Gastroesophageal sphincter (tissue), 4 donors: ENCODE data around the gene ARHGAP11B.
"Not testable (repeated sequence)": the region's sequence is repeated elsewhere in the genome, so short reads cannot be mapped to it uniquely, and the experiment has no call there.

Experiments used
- ATAC-seq: fragments of 150-250 bp; one replicate; pipeline ENCODE4 v1.9.1; 2016; ENCODE audit warnings: mild to moderate bottlenecking, moderate library complexity
- H3K27ac ChIP-seq, 4 donors: fragments of 200-600 bp; sonication (generic) in 3 of 4; 1 replicate in 3 of 4; 2 replicates in 1 of 4; pipeline ENCODE4 v1.5.1; 2016 to 2019
- H3K27me3 ChIP-seq: fragments of 200-600 bp; sonication (generic); one replicate; pipeline ENCODE4 v1.5.1; 2019
- H3K36me3 ChIP-seq, 2 donors: fragments of 200-600 bp; sonication (generic); one replicate each; pipeline ENCODE4 v1.5.1; 2019; ENCODE audit warnings: control low read depth in 1 of 2
- H3K4me1 ChIP-seq, 3 donors: fragments of 200-600 bp; sonication (generic); 1 replicate in 2 of 3; 2 replicates in 1 of 3; pipeline ENCODE4 v1.5.1; 2016 to 2019; ENCODE audit warnings: control low read depth in 2 of 3
- H3K4me3 ChIP-seq, 2 donors: fragments of 200-600 bp; sonication (generic); one replicate each; pipeline ENCODE4 v1.5.1; 2019; ENCODE audit warnings: mild to moderate bottlenecking in 1 of 2, moderate library complexity in 1 of 2
- H3K9me3 ChIP-seq, 3 donors: fragments of 200-600 bp; sonication (generic); one replicate each; pipeline ENCODE4 v1.5.1; 2017 to 2019; ENCODE audit warnings: control low read depth in 2 of 3
- POLR2AphosphoS5 ChIP-seq: sonication (generic); formaldehyde crosslinking; IDR thresholded peaks from one replicate; pipeline ENCODE4 v1.6.1; 2017; ENCODE audit warnings: antibody characterized with exemption
- WGBS, 2 donors: methylation state at CpG; one replicate each; pipeline ENCODE4 v1.1.5; 2018; ENCODE audit warnings: low coverage in 1 of 2; 5-methylcytosine and 5-hydroxymethylcytosine counted together
- TF ChIP-seq, protein P1 (sequence below), 4 experiments: fragments of 200-600 bp in 2 of 4; fragments of 450-650 bp in 2 of 4; sonication (generic) in 1 of 4; IDR thresholded peaks; one replicate each; pipeline ENCODE4 v1.5.1; 2017 to 2019; ENCODE audit warnings: antibody characterized with exemption in 4 of 4, mild to moderate bottlenecking in 2 of 4, moderate library complexity in 2 of 4

Gene ARHGAP11B

DNA sequence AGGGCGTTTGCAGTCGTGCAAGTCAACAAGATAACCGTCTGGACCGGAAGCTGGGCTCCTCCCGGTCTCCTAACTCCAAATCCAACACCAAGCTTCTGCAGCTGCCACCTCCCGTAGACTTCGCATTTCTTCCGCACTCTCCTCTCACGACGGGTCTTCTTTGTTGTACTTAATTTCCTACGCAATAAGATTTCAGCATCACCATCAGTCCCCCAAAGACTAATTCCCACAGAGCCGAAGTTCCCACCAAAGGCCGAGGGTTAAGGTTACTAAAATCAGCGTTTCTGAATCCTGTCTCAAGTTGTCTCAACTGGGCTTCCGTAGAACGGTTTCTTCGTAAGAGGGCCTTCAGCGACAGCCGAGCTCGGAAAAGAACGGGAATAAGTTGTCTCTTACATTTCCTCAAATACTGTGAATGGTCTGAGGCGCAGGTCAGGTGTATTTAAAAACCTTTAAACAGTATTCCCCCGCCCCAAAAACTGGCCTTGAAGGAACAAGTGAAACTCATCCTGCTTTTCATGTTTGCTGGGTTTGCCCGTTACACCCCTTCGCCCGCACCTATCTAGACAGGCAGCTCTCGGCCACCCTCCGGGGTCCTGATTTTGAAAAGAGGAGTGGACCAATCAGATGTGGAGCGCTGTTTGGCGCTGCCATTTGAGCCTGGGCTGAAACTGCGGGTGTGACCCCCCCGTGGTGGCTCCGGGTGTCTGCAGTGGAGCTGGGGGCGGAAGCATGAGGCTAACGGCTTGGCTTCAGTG is at the start of gene ARHGAP11B:
Gene ARHGAP11B (plus strand): TSS at position 693 of the 758 bp plus-strand sequence.
- peak; percentile 78 for TF ChIP-seq POLR2AphosphoS5
- peaks cover 0 to 22% (median 0%) of the 10 kb centered on the region in 3 donors for H3K4me1 ChIP-seq
- WGBS, 2 donors: 0% methylated on average over 5 to 11 of the region's 35 CpGs

DNA sequence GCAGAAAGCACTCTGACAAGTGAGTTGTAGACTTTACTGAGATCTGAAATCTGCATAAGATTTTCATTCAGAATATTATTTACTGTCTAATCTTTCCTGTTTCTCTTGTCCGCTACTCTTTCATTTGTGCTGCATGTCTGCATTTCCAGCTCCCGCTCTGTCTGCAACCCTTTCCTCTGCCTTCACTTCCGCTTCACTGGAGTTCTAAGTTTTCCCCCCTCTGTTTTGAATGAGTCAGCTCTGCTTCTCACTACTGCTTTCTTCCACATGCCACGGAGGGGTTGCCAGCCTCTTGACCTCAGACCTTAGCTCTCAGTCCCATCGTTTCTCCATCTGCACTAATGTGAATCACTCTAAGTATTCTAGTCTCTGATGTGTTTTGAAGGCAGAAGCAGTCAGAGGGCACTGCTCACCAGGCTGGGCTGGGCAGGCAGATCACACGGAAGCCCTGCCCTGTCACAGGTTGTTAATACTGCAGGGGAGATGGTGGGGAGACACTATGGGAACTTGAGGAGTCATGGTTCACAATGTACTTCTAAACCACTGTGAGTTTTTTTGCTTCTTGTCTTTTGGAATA is 46.4 kb upstream of the ARHGAP11B start:
- not testable (repeated sequence) for H3K9me3 ChIP-seq, ATAC-seq, H3K27me3 ChIP-seq, H3K4me1 ChIP-seq, H3K36me3 ChIP-seq, H3K27ac ChIP-seq, H3K4me3 ChIP-seq
- whole genome bisulfite sequencing, 2 donors: no CpG with 5 or more reads among the region's 6 CpGs

More for the DNA sequence above, at the start of gene ARHGAP11B:
- not testable (repeated sequence) for H3K27me3 ChIP-seq, H3K36me3 ChIP-seq, H3K9me3 ChIP-seq
- Histone ChIP-seq H3K4me3 (peak within 1 kb of the TSS; percentile 57 to 81), H3K27ac (peak within 1 kb of the TSS; percentile 81 to 91 (median 88))
- peak; percentile 98 for ATAC-seq

DNA sequence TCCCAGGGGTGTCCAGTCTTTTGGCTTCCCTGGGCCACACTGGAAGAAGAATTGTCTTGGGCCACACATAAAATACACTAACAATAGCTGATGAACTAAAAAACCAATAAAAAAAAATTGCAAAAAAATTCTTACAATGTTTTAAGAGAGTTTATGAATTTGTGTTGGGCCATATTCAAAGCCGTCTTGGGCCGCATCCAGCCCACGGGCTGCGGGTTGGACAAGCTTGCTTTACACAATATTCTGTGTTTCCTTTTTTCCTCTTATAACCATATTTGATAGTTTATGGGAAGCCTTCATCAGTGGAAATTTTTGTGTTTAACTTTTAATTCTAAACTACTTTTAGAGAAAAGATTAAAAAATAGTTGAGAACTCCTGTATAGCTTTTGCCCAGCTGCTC is 45.2 kb upstream of the ARHGAP11B start:
- H3K9me3 ChIP-seq, H3K27ac ChIP-seq, ATAC-seq, H3K4me3 ChIP-seq, H3K27me3 ChIP-seq, H3K4me1 ChIP-seq, H3K36me3 ChIP-seq: not testable (repeated sequence)
- WGBS, 2 donors: no CpG with 5 or more reads among the region's 4 CpGs

DNA sequence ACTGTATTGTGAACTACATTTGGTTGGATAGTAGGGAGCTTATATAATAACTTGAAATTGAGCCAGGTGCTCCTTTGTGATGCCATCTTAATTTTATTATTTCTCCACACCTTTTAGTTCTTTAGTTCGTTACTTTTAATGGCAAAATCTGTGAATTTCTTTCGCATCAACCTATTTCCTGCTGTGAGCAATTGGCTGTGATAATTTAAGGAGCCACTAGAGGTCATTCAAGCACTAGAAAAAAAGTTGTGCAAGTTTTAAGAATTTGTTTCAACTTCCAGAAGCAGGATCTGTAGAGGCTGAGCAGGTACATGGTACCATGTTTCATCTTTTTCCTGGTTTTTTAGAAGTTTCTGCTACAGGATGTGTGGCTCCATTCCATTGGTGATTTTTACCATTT is 27.0 kb upstream of the ARHGAP11B start:
- not testable (repeated sequence) for H3K4me3 ChIP-seq, H3K36me3 ChIP-seq, H3K27ac ChIP-seq, ATAC-seq, H3K9me3 ChIP-seq, H3K4me1 ChIP-seq, H3K27me3 ChIP-seq
- TF ChIP-seq, protein P1, sequence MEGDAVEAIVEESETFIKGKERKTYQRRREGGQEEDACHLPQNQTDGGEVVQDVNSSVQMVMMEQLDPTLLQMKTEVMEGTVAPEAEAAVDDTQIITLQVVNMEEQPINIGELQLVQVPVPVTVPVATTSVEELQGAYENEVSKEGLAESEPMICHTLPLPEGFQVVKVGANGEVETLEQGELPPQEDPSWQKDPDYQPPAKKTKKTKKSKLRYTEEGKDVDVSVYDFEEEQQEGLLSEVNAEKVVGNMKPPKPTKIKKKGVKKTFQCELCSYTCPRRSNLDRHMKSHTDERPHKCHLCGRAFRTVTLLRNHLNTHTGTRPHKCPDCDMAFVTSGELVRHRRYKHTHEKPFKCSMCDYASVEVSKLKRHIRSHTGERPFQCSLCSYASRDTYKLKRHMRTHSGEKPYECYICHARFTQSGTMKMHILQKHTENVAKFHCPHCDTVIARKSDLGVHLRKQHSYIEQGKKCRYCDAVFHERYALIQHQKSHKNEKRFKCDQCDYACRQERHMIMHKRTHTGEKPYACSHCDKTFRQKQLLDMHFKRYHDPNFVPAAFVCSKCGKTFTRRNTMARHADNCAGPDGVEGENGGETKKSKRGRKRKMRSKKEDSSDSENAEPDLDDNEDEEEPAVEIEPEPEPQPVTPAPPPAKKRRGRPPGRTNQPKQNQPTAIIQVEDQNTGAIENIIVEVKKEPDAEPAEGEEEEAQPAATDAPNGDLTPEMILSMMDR (IDR thresholded peaks at IDR 0.05): peak in 3 of 4 experiments; percentile 7 to 34 (median 34)
- WGBS, 2 donors: no CpG with 5 or more reads among the region's 2 CpGs

DNA sequence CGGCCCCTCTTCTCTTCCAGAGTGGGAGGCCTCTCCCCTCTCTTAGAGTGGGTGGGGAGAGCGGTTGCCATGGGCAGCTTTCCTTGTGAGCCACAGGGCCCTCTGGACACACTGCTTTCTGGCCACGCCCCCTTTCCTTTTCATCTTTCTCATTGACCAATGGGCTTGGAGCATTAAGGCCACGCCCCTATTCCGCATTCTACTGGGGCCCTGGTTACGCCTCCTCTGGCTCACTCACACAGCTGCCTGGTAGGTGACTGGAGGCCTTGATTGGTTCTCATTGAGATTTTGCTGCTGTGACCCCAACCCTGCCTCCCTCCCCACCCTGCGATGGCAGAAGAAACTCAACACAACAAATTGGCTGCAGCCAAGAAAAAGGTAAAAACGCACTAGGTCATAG is 22.1 kb upstream of the ARHGAP11B start, which contains the start of gene GOLGA8H:
Gene GOLGA8H (plus strand): TSS at position 233 of the 400 bp plus-strand sequence. CDS start 98 bp downstream, at position 331.
- H3K27ac ChIP-seq, H3K4me1 ChIP-seq, H3K36me3 ChIP-seq, H3K27me3 ChIP-seq, H3K9me3 ChIP-seq, H3K4me3 ChIP-seq, ATAC-seq: not testable (repeated sequence)
- WGBS, 2 donors: 87 to 90% methylated on average over 2 to 5 of the region's 8 CpGs

DNA sequence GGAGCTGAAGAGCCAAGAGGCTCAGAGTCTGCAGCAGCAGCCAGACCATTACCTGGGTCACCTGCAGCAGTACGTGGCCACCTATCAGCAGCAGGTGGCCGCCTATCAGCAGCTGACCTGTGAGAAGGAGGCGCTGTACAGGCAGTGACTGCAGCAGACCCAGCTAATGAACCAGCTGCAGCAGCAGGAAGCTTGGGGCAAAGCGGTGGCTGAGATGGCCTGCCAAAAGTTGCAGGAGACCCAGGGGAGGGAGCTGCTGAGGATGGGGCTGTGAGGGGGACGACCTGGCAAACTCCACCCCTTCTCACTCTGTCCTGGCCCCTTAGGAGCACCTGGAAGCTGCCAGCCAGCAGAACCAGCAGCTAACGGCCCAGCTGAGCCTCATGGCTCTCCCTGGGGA is 13.7 kb upstream of the ARHGAP11B start:
- not testable (repeated sequence) for ATAC-seq, H3K9me3 ChIP-seq, H3K27me3 ChIP-seq, H3K36me3 ChIP-seq, H3K4me1 ChIP-seq, H3K4me3 ChIP-seq, H3K27ac ChIP-seq
- WGBS, 2 donors: no CpG with 5 or more reads among the region's 6 CpGs

DNA sequence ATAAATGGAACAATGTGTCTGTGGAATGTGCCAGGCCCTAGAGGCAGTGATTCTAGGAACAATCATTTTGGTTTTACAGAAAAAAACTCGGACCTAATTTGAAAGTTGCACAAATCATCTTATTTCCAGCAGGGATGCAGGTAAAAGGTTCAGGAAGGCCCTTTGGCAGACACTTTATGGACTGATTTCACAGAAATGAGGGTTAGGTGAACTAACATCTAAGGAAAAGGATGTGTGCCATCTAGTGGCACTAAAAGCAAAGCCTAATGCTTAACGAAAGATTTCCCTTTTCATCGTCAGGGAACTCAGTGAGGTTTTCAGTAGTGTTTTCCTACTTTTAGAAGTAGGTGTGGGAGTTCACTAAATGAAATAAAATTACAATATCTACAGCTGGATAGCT is 4.6 kb upstream of the ARHGAP11B start:
- peaks cover 0 to 16% (median 0%) of the 10 kb centered on the region in 3 donors for H3K4me1 ChIP-seq
- TF ChIP-seq, protein P1 (IDR thresholded peaks at IDR 0.05): peak in 1 of 4 experiments; percentile 36
- H3K27ac ChIP-seq, H3K36me3 ChIP-seq, H3K27me3 ChIP-seq, H3K4me3 ChIP-seq, H3K9me3 ChIP-seq, ATAC-seq: not testable (repeated sequence)
- WGBS, 2 donors: no CpG with 5 or more reads among the region's 3 CpGs

DNA sequence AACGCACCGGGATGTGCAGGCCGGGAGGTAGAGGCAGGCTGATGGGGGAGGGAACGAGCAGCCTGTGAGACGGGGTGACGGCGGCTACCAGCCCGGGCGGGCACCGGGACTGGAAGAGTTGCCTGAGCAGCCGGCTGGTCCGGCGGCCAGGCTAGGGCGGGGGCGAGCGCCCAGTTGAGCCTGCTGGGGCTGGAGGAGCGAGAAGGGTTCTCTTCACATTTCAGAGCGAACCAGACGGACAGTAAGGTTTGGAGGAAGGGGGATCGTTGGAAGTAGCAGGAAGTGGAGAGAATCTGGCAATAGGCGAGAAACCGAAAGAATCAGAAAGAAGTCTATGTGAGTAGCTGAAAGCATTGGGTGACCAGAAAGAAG is 252 bp downstream of the ARHGAP11B start:
- peak overlapping the region; percentile 57 to 81 for H3K4me3 ChIP-seq
- H3K27me3 ChIP-seq, H3K9me3 ChIP-seq, H3K36me3 ChIP-seq, ATAC-seq: not testable (repeated sequence)
- peaks cover 0 to 22% (median 0%) of the 10 kb centered on the region in 3 donors for H3K4me1 ChIP-seq
- H3K27ac ChIP-seq: peak overlapping the region in 2 of 4 donors; percentile 86 to 91
- WGBS, 2 donors: 0 to 7% methylated on average over 3 to 4 of the region's 22 CpGs

DNA sequence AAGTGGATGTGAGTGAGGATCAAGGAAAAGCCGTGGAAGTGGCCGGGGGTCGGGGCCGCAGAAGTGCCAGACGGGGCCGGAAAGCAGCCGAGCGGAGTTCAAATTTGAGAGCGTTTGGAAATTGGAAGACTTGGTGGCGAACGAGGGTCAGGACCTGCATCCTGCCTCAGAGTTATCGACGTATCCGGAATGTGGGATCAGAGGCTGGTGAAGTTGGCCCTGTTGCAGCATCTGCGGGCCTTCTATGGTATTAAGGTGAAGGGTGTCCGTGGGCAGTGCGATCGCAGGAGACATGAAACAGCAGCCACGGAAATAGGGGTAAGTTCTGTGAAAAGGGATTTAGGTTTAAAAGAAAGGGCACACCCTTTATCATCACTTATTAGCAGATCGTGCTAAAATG is 704 bp downstream of the ARHGAP11B start:
- not testable (repeated sequence) for ATAC-seq, H3K27me3 ChIP-seq, H3K36me3 ChIP-seq, H3K9me3 ChIP-seq
- Histone ChIP-seq H3K4me3 (peak overlapping the region in 1 of 2 donors; percentile 57), H3K4me1 (peaks cover 0 to 22% (median 0%) of the 10 kb centered on the region in 3 donors), H3K27ac (peak overlapping the region in 1 of 4 donors; percentile 91)
- WGBS, 2 donors: 0 to 5% methylated on average over 4 to 12 of the region's 20 CpGs
